Cardiac muscle cell (in vitro differentiated cells and primary cell): ENCODE data around the gene ECT2. TPM values are rescaled to one million over a fixed set of nuclear protein-coding genes. Genes with fewer than 3 reads are reported as not detected.
A peak's percentile ranks its signal among the peaks of the same experiment; 100 is the strongest.

Source experiments
- DNase-seq, 2 donors: peaks; one replicate each; pipeline versions ENCODE4 v3.0.0 to v3.0.0-alpha.2; 2010 to 2017; ENCODE audit warnings: low read depth in 1 of 2, low spot score in 1 of 2
- H3K27ac ChIP-seq: fragments of 200-600 bp; sonication (generic); 2 replicates; pipeline ENCODE4 v1.5.1; 2016
- H3K27me3 ChIP-seq: fragments of 200-600 bp; sonication (generic); 2 replicates; pipeline ENCODE4 v1.6.0; 2016; ENCODE audit warnings: control low read depth
- H3K36me3 ChIP-seq: fragments of 200-600 bp; sonication (generic); 2 replicates; pipeline ENCODE4 v1.5.1; 2016; ENCODE audit warnings: control low read depth
- H3K4me1 ChIP-seq: fragments of 200-600 bp; sonication (generic); 2 replicates; pipeline ENCODE4 v1.8.1; 2017; ENCODE audit warnings: low read depth, mild to moderate bottlenecking, mixed run types
- H3K4me3 ChIP-seq: fragments of 200-600 bp; sonication (generic); 2 replicates; pipeline ENCODE4 v1.5.1; 2016; ENCODE audit warnings: mild to moderate bottlenecking
- H3K9me3 ChIP-seq: fragments of 200-600 bp; sonication (generic); 2 replicates; pipeline ENCODE4 v1.5.1; 2017; ENCODE audit warnings: low read depth, mild to moderate bottlenecking, control low read depth
- CTCF ChIP-seq: IDR thresholded peaks from 2 replicates; pipeline ENCODE4 v1.5.1; 2012; ENCODE audit warnings: low read depth, mild to moderate bottlenecking, low read length
- polyA plus RNA-seq: library from polyadenylated mRNA; unstranded; fragments of >200 nt; fragmentation: Nextera tagmentation; extraction: Ambion mirVana; gene quantifications from 2 replicates; pipeline ENCODE4 v1.2.1, GENCODE V29; 2016
- total RNA-seq: library from RNA; depleted of rRNA; stranded (reverse); fragments of >200 nt; gene quantifications from 2 replicates; pipeline ENCODE4 v1.2.3, GENCODE V29; 2016

The ECT2 gene
- total and polyA plus RNA-seq, 2 experiments from 2014 or later: 7.8 to 39.1 TPM

- Histone ChIP-seq H3K27me3 (no peaks in the 10 kb centered on the region), H3K27ac (no peak overlapping the region), H3K36me3 (peaks cover 30% of the 10 kb centered on the region), H3K9me3 (no peaks in the 10 kb centered on the region), H3K4me3 (no peak overlapping the region), H3K4me1 (no peaks in the 10 kb centered on the region)
- TF ChIP-seq CTCF: no peak
- DNase-seq: no peak
These were observed 15.7 kb downstream of the ECT2 start for GRCh38 chr3:172766241-172766640.

GRCh38 chr3:172766718-172767405, 16.3 kb downstream of the ECT2 start:
- Histone ChIP-seq H3K4me3 (no peak overlapping the region), H3K9me3 (no peaks in the 10 kb centered on the region), H3K27me3 (no peaks in the 10 kb centered on the region), H3K36me3 (peaks cover 30% of the 10 kb centered on the region), H3K27ac (no peak overlapping the region), H3K4me1 (no peaks in the 10 kb centered on the region)
- no peak for DNase-seq
- no peak for TF ChIP-seq CTCF

- no peaks in the 10 kb centered on the region for H3K27me3 ChIP-seq
- no peak for TF ChIP-seq CTCF
- H3K36me3 ChIP-seq: peaks cover 19% of the 10 kb centered on the region
- H3K4me1 ChIP-seq: no peaks in the 10 kb centered on the region
- no peak for DNase-seq
- no peak overlapping the region for H3K4me3 ChIP-seq
- no peaks in the 10 kb centered on the region for H3K9me3 ChIP-seq
- no peak overlapping the region for H3K27ac ChIP-seq
These were observed 19.9 kb downstream of the ECT2 start for GRCh38 chr3:172770382-172770781.

- Histone ChIP-seq H3K4me1 (no peaks in the 10 kb centered on the region), H3K36me3 (peaks cover 23% of the 10 kb centered on the region), H3K27ac (no peak overlapping the region), H3K9me3 (no peaks in the 10 kb centered on the region), H3K4me3 (no peak overlapping the region), H3K27me3 (no peaks in the 10 kb centered on the region)
- no peak for DNase-seq
- no peak for TF ChIP-seq CTCF
These were observed 21.1 kb downstream of the ECT2 start for GRCh38 chr3:172771672-172772071.

GRCh38 chr3:172776049-172776717, 25.7 kb downstream of the ECT2 start:
- peaks cover 14% of the 10 kb centered on the region for H3K36me3 ChIP-seq
- TF ChIP-seq CTCF: no peak

More at GRCh38 chr3:172776049-172776717, 25.7 kb downstream of the ECT2 start:
- DNase-seq: peak in 1 of 2 donors; percentile 18
- no peak overlapping the region for H3K27ac ChIP-seq
- H3K9me3 ChIP-seq: no peaks in the 10 kb centered on the region
- H3K27me3 ChIP-seq: no peaks in the 10 kb centered on the region
- H3K4me1 ChIP-seq: peaks cover 2% of the 10 kb centered on the region
- H3K4me3 ChIP-seq: no peak overlapping the region
